Osteocyte (in vitro differentiated cells): ENCODE results near the gene RGL3. TPM values are rescaled to one million over a fixed set of nuclear protein-coding genes. Genes with fewer than 3 reads are reported as not detected.

ENCODE experiments used
- DNase-seq: peaks from one replicate; pipeline ENCODE4 v3.0.0; 2021; ENCODE audit warnings: mixed read lengths; ENCODE audit not compliant: unreplicated experiment; ENCODE audit errors: extremely low spot score
- H3K27ac Mint-ChIP-seq: one replicate; pipeline ENCODE4 v1.8.0; 2021; ENCODE audit warnings: mild to moderate bottlenecking, mixed read lengths; ENCODE audit not compliant: unreplicated experiment
- H3K27me3 Mint-ChIP-seq: one replicate; pipeline ENCODE4 v1.8.0; 2021; ENCODE audit warnings: mixed read lengths; ENCODE audit not compliant: unreplicated experiment
- H3K36me3 Mint-ChIP-seq: one replicate; pipeline ENCODE4 v1.8.0; 2021; ENCODE audit warnings: mixed read lengths; ENCODE audit not compliant: unreplicated experiment
- H3K4me1 Mint-ChIP-seq: one replicate; pipeline ENCODE4 v1.8.0; 2021; ENCODE audit warnings: mixed read lengths; ENCODE audit not compliant: unreplicated experiment
- H3K4me3 Mint-ChIP-seq: one replicate; pipeline ENCODE4 v1.8.0; 2021; ENCODE audit warnings: mild to moderate bottlenecking, moderate library complexity, mixed read lengths; ENCODE audit not compliant: unreplicated experiment
- H3K9me3 Mint-ChIP-seq: one replicate; pipeline ENCODE4 v1.8.0; 2021; ENCODE audit warnings: mixed read lengths; ENCODE audit not compliant: unreplicated experiment
- CTCF ChIP-seq: fragments of 200-600 bp; sonication (generic); IDR thresholded peaks from 2 replicates; pipeline ENCODE4 v1.5.0; 2021; ENCODE audit warnings: antibody characterized with exemption, mild to moderate bottlenecking, moderate library complexity
- total RNA-seq: library from RNA; stranded (reverse); gene quantifications from 2 replicates; pipeline ENCODE4 v1.2.1, GENCODE V29; 2021

RGL3 gene
- total RNA-seq, 1 donor from 2014 or later: 1.9 TPM

- no peak overlapping the region for H3K4me3 Mint-ChIP-seq
- DNase-seq: no peak
- H3K27me3 Mint-ChIP-seq: peaks cover 8% of the 10 kb centered on the region
- peaks cover 41% of the 10 kb centered on the region for H3K4me1 Mint-ChIP-seq
- peak overlapping the region; percentile 56 for H3K27ac Mint-ChIP-seq
- H3K36me3 Mint-ChIP-seq: no peaks in the 10 kb centered on the region
- peak; percentile 68 for TF ChIP-seq CTCF
- H3K9me3 Mint-ChIP-seq: no peaks in the 10 kb centered on the region
Observed at GRCh38 chr19:11378319-11379189, 40.6 kb downstream of the RGL3 start.

- no peak for DNase-seq
- peaks cover 7% of the 10 kb centered on the region for H3K27me3 Mint-ChIP-seq
- no peak for TF ChIP-seq CTCF
- no peak overlapping the region for H3K4me3 Mint-ChIP-seq
- no peak overlapping the region for H3K27ac Mint-ChIP-seq
- H3K4me1 Mint-ChIP-seq: peaks cover 40% of the 10 kb centered on the region
- H3K9me3 Mint-ChIP-seq: no peaks in the 10 kb centered on the region
- no peaks in the 10 kb centered on the region for H3K36me3 Mint-ChIP-seq
Observed at GRCh38 chr19:11377756-11378155, 41.4 kb downstream of the RGL3 start.

- no peak for DNase-seq
- peak overlapping the region; percentile 86 for H3K27ac Mint-ChIP-seq
- TF ChIP-seq CTCF: no peak
- peaks cover 4% of the 10 kb centered on the region for H3K27me3 Mint-ChIP-seq
- no peaks in the 10 kb centered on the region for H3K9me3 Mint-ChIP-seq
- peaks cover 38% of the 10 kb centered on the region for H3K4me1 Mint-ChIP-seq
- peak overlapping the region; percentile 21 for H3K4me3 Mint-ChIP-seq
- H3K36me3 Mint-ChIP-seq: no peaks in the 10 kb centered on the region
Observed at GRCh38 chr19:11377237-11377636, 41.9 kb downstream of the RGL3 start.

- Mint-ChIP-seq H3K9me3 (no peaks in the 10 kb centered on the region), H3K4me1 (peaks cover 26% of the 10 kb centered on the region), H3K36me3 (no peaks in the 10 kb centered on the region), H3K27ac (no peak overlapping the region), H3K4me3 (no peak overlapping the region), H3K27me3 (no peaks in the 10 kb centered on the region)
- no peak for TF ChIP-seq CTCF
- DNase-seq: no peak
Observed at GRCh38 chr19:11375143-11375948, 43.8 kb downstream of the RGL3 start.
